ENCODE measurements around the gene CFH. TPM values are rescaled to one million over a fixed set of nuclear protein-coding genes. Genes with fewer than 3 reads are reported as not detected.

The CFH gene
- total RNA-seq, 1 experiment from 2014 or later, result 26.1 TPM

- H3K9me3 Mint-ChIP-seq (ENCODE audit: low read depth, unreplicated experiment), result no peaks in the 10 kb centered on the region
- H3K4me1 Mint-ChIP-seq (ENCODE audit: low read depth, unreplicated experiment), result no peaks in the 10 kb centered on the region
- H3K36me3 Mint-ChIP-seq (ENCODE audit: insufficient read depth, unreplicated experiment), result no peaks in the 10 kb centered on the region
- H3K27ac Mint-ChIP-seq (ENCODE audit: unreplicated experiment), result no peak overlapping the region
- intact Hi-C loops (cut with micrococcal nuclease; ENCODE audit: unreplicated experiment), result no loop called here
- no peak overlapping the region for H3K4me3 Mint-ChIP-seq (ENCODE audit: low read depth, unreplicated experiment)
- CTCF ChIA-PET, result no interaction called here
- no peaks in the 10 kb centered on the region for H3K27me3 Mint-ChIP-seq (ENCODE audit: unreplicated experiment)
- DNase-seq, result no peak
- BruUV-seq (replicated peaks), result no TSS peak
- no peak for TF ChIP-seq CTCF (IDR thresholded peaks at IDR 0.05; ENCODE audit: unreplicated experiment)
These were observed 10.9 kb upstream of the CFH start for GRCh38 chr1:196640976-196641375.

- no peaks in the 10 kb centered on the region for H3K36me3 Mint-ChIP-seq (ENCODE audit: insufficient read depth, unreplicated experiment)
- BruUV-seq (replicated peaks), result no TSS peak
- no peaks in the 10 kb centered on the region for H3K9me3 Mint-ChIP-seq (ENCODE audit: low read depth, unreplicated experiment)
- TF ChIP-seq CTCF (IDR thresholded peaks at IDR 0.05; ENCODE audit: unreplicated experiment), result no peak
- H3K27ac Mint-ChIP-seq (ENCODE audit: unreplicated experiment), result no peak overlapping the region
- no peak for DNase-seq
- H3K4me1 Mint-ChIP-seq (ENCODE audit: low read depth, unreplicated experiment), result peaks cover 6% of the 10 kb centered on the region
- CTCF ChIA-PET, result no interaction called here
- intact Hi-C loops (cut with micrococcal nuclease; ENCODE audit: unreplicated experiment), result no loop called here
- no peaks in the 10 kb centered on the region for H3K27me3 Mint-ChIP-seq (ENCODE audit: unreplicated experiment)
- no peak overlapping the region for H3K4me3 Mint-ChIP-seq (ENCODE audit: low read depth, unreplicated experiment)
These were observed 1.9 kb upstream of the CFH start for GRCh38 chr1:196649990-196650389.

- no peak for TF ChIP-seq CTCF (IDR thresholded peaks at IDR 0.05; ENCODE audit: unreplicated experiment)
- H3K9me3 Mint-ChIP-seq (ENCODE audit: low read depth, unreplicated experiment), result no peaks in the 10 kb centered on the region
- H3K4me1 Mint-ChIP-seq (ENCODE audit: low read depth, unreplicated experiment), result peaks cover 6% of the 10 kb centered on the region
- intact Hi-C loops (cut with micrococcal nuclease; ENCODE audit: unreplicated experiment), result no loop called here
- BruUV-seq (replicated peaks), result no TSS peak
- H3K27ac Mint-ChIP-seq (ENCODE audit: unreplicated experiment), result no peak overlapping the region
- CTCF ChIA-PET, result no interaction called here
- no peaks in the 10 kb centered on the region for H3K27me3 Mint-ChIP-seq (ENCODE audit: unreplicated experiment)
- H3K36me3 Mint-ChIP-seq (ENCODE audit: insufficient read depth, unreplicated experiment), result no peaks in the 10 kb centered on the region
- H3K4me3 Mint-ChIP-seq (ENCODE audit: low read depth, unreplicated experiment), result no peak overlapping the region
- no peak for DNase-seq
These were observed 1.4 kb upstream of the CFH start for GRCh38 chr1:196650403-196650802.

- Mint-ChIP-seq H3K9me3 (ENCODE audit: low read depth, unreplicated experiment) (no peaks in the 10 kb centered on the region), H3K27ac (ENCODE audit: unreplicated experiment) (no peak overlapping the region), H3K4me1 (ENCODE audit: low read depth, unreplicated experiment) (peaks cover 6% of the 10 kb centered on the region), H3K36me3 (ENCODE audit: insufficient read depth, unreplicated experiment) (no peaks in the 10 kb centered on the region), H3K27me3 (ENCODE audit: unreplicated experiment) (no peaks in the 10 kb centered on the region), H3K4me3 (ENCODE audit: low read depth, unreplicated experiment) (no peak overlapping the region)
- DNase-seq, result no peak
- intact Hi-C loops (cut with micrococcal nuclease; ENCODE audit: unreplicated experiment), result no loop called here
- TF ChIP-seq CTCF (IDR thresholded peaks at IDR 0.05; ENCODE audit: unreplicated experiment), result no peak
- CTCF ChIA-PET, result no interaction called here
- no TSS peak for BruUV-seq (replicated peaks)
These were observed 764 bp upstream of the CFH start for GRCh38 chr1:196651079-196651478.

- intact Hi-C loops (cut with micrococcal nuclease; ENCODE audit: unreplicated experiment), result no loop called here
- Mint-ChIP-seq H3K27me3 (ENCODE audit: unreplicated experiment) (no peaks in the 10 kb centered on the region), H3K9me3 (ENCODE audit: low read depth, unreplicated experiment) (no peaks in the 10 kb centered on the region), H3K4me1 (ENCODE audit: low read depth, unreplicated experiment) (peaks cover 6% of the 10 kb centered on the region), H3K27ac (ENCODE audit: unreplicated experiment) (no peak overlapping the region), H3K4me3 (ENCODE audit: low read depth, unreplicated experiment) (no peak overlapping the region), H3K36me3 (ENCODE audit: insufficient read depth, unreplicated experiment) (no peaks in the 10 kb centered on the region)
- TF ChIP-seq CTCF (IDR thresholded peaks at IDR 0.05; ENCODE audit: unreplicated experiment), result no peak
- CTCF ChIA-PET, result no interaction called here
- BruUV-seq (replicated peaks), result no TSS peak
- no peak for DNase-seq
These were observed 2.4 kb downstream of the CFH start for GRCh38 chr1:196654271-196654670.

All from Calu3 (cell line).